ENCODE data around the gene FAM219A.

The FAM219A gene

GRCh38 chr9:34477541-34477940, 19.2 kb upstream of the FAM219A start:
- H3K4me2 ChIP-seq (ENCODE audit: low read length): no peak overlapping the region
- TF ChIP-seq CTCF (IDR thresholded peaks at IDR 0.05; ENCODE audit: low read length) (no peak), EZH2 (IDR thresholded peaks at IDR 0.05; ENCODE audit: borderline replicate concordance, low read length) (no peak)
- H3K79me2 ChIP-seq (ENCODE audit: insufficient read depth, low read length): no peaks in the 10 kb centered on the region
- H3K27ac ChIP-seq (ENCODE audit: low read depth, low read length, poor library complexity, severe bottlenecking): no peak overlapping the region
- H3F3A ChIP-seq (ENCODE audit: insufficient read depth, low read length): no peaks in the 10 kb centered on the region
- H3K4me1 ChIP-seq (ENCODE audit: insufficient read depth, low read length, severe bottlenecking): no peaks in the 10 kb centered on the region
- H2AFZ ChIP-seq (ENCODE audit: low read length): no peak overlapping the region
- H3K27me3 ChIP-seq (ENCODE audit: insufficient read depth, low read length): no peaks in the 10 kb centered on the region
- no peaks in the 10 kb centered on the region for H3K9me2 ChIP-seq (ENCODE audit: low read depth, low read length)
- no peaks in the 10 kb centered on the region for H3K9me3 ChIP-seq (ENCODE audit: low read length)
- H3K9ac ChIP-seq (ENCODE audit: low read length): no peak overlapping the region
- no peaks in the 10 kb centered on the region for H4K20me1 ChIP-seq (ENCODE audit: insufficient read depth, low read length)
- H3K36me3 ChIP-seq (ENCODE audit: insufficient read depth, low read length): no peaks in the 10 kb centered on the region
- no peak overlapping the region for H3K4me3 ChIP-seq (ENCODE audit: low read depth, low read length, poor library complexity, severe bottlenecking)

- Histone ChIP-seq H3K4me3 (ENCODE audit: low read depth, low read length, poor library complexity, severe bottlenecking) (no peak overlapping the region), H3K4me2 (ENCODE audit: low read length) (no peak overlapping the region), H3K9ac (ENCODE audit: low read length) (no peak overlapping the region), H2AFZ (ENCODE audit: low read length) (no peak overlapping the region), H3K4me1 (ENCODE audit: insufficient read depth, low read length, severe bottlenecking) (no peaks in the 10 kb centered on the region), H3F3A (ENCODE audit: insufficient read depth, low read length) (no peaks in the 10 kb centered on the region), H3K36me3 (ENCODE audit: insufficient read depth, low read length) (no peaks in the 10 kb centered on the region), H3K27me3 (ENCODE audit: insufficient read depth, low read length) (no peaks in the 10 kb centered on the region), H3K27ac (ENCODE audit: low read depth, low read length, poor library complexity, severe bottlenecking) (no peak overlapping the region), H3K9me2 (ENCODE audit: low read depth, low read length) (no peaks in the 10 kb centered on the region), H3K79me2 (ENCODE audit: insufficient read depth, low read length) (no peaks in the 10 kb centered on the region), H3K9me3 (ENCODE audit: low read length) (no peaks in the 10 kb centered on the region), H4K20me1 (ENCODE audit: insufficient read depth, low read length) (no peaks in the 10 kb centered on the region)
- no peak for TF ChIP-seq CTCF (IDR thresholded peaks at IDR 0.05; ENCODE audit: low read length)
- no peak for TF ChIP-seq EZH2 (IDR thresholded peaks at IDR 0.05; ENCODE audit: borderline replicate concordance, low read length)
Measured at GRCh38 chr9:34475097-34475496, 16.7 kb upstream of the FAM219A start.

GRCh38 chr9:34465468-34465867, 7.1 kb upstream of the FAM219A start:
- Histone ChIP-seq H3K27ac (ENCODE audit: low read depth, low read length, poor library complexity, severe bottlenecking) (no peak overlapping the region), H3K27me3 (ENCODE audit: insufficient read depth, low read length) (no peaks in the 10 kb centered on the region), H3F3A (ENCODE audit: insufficient read depth, low read length) (no peaks in the 10 kb centered on the region), H3K9me3 (ENCODE audit: low read length) (no peaks in the 10 kb centered on the region), H3K4me2 (ENCODE audit: low read length) (no peak overlapping the region), H4K20me1 (ENCODE audit: insufficient read depth, low read length) (no peaks in the 10 kb centered on the region), H2AFZ (ENCODE audit: low read length) (no peak overlapping the region), H3K9ac (ENCODE audit: low read length) (no peak overlapping the region), H3K9me2 (ENCODE audit: low read depth, low read length) (no peaks in the 10 kb centered on the region), H3K4me1 (ENCODE audit: insufficient read depth, low read length, severe bottlenecking) (no peaks in the 10 kb centered on the region), H3K79me2 (ENCODE audit: insufficient read depth, low read length) (no peaks in the 10 kb centered on the region), H3K36me3 (ENCODE audit: insufficient read depth, low read length) (no peaks in the 10 kb centered on the region), H3K4me3 (ENCODE audit: low read depth, low read length, poor library complexity, severe bottlenecking) (no peak overlapping the region)
- no peak for TF ChIP-seq EZH2 (IDR thresholded peaks at IDR 0.05; ENCODE audit: borderline replicate concordance, low read length)
- TF ChIP-seq CTCF (IDR thresholded peaks at IDR 0.05; ENCODE audit: low read length): no peak

Data from OCI-LY1 (cell line).